ENCODE measurements around the gene TCEA2. TPM values are rescaled to one million over a fixed set of nuclear protein-coding genes. Genes with fewer than 3 reads are reported as not detected.
A peak's percentile ranks its signal among the peaks of the same experiment; 100 is the strongest.

The TCEA2 gene
- total and polyA plus RNA-seq, 2 of the 13 experiments (the other 11 are each of a cell fraction or from before 2014, with no cell fraction given): 28.1 to 33.7 TPM

GRCh38 chr20:64064145-64064698 lies 1.2 kb downstream of the TCEA2 start (continued):
- peak; percentile 70 for TF ChIP-seq TAF15 (IDR thresholded peaks at IDR 0.05; ENCODE audit: low read depth, low read length, poor library complexity, severe bottlenecking)
- TF ChIP-seq GTF3A (CRISPR knock-in tag; conservative IDR thresholded peaks at IDR 0.05): peak; percentile 95
- peak; percentile 64; the same call in 1 of the 2 replicates for TF ChIP-seq IRF1 (CRISPR knock-in tag; IDR thresholded peaks at IDR 0.05; ENCODE audit: low read depth)
- 0 out of 2 replicates have a peak, but pooled peaks have one; percentile 14 for TF ChIP-seq KMT2A (CRISPR knock-in tag; IDR thresholded peaks at IDR 0.05)
- no peak for TF ChIP-seq ZNF10 (CRISPR knock-in tag; IDR thresholded peaks at IDR 0.05; ENCODE audit: borderline replicate concordance, low read depth)
- TF ChIP-seq ATF5 (CRISPR knock-in tag; IDR thresholded peaks at IDR 0.05; ENCODE audit: low read depth): peak; percentile 75; the same call in 1 of the 2 replicates
- TF ChIP-seq ZZZ3 (CRISPR knock-in tag; IDR thresholded peaks at IDR 0.05; ENCODE audit: borderline replicate concordance): 0 out of 2 replicates have a peak, but pooled peaks have one; percentile 58
- TF ChIP-seq ZBTB38 (CRISPR knock-in tag; IDR thresholded peaks at IDR 0.05): peak; percentile 59
- TF ChIP-seq, protein P1, sequence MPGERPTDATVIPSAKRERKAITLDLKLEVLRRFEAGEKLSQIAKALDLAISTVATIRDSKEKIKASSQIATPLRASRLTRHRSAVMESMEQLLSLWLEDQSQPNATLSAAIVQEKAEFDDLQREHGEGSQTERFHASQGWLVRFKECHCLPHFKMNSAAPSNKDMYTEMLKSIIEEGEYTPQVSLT (CRISPR knock-in tag; IDR thresholded peaks at IDR 0.05; ENCODE audit: borderline replicate concordance, low read depth): 0 out of 2 replicates have a peak, but pooled peaks have one; percentile 40
- TF ChIP-seq ZNF547 (CRISPR knock-in tag; IDR thresholded peaks at IDR 0.05): no peak
- TF ChIP-seq EED (CRISPR knock-in tag; IDR thresholded peaks at IDR 0.05): peak; percentile 62; the same call in 1 of the 2 replicates
- TF ChIP-seq, protein P2, sequence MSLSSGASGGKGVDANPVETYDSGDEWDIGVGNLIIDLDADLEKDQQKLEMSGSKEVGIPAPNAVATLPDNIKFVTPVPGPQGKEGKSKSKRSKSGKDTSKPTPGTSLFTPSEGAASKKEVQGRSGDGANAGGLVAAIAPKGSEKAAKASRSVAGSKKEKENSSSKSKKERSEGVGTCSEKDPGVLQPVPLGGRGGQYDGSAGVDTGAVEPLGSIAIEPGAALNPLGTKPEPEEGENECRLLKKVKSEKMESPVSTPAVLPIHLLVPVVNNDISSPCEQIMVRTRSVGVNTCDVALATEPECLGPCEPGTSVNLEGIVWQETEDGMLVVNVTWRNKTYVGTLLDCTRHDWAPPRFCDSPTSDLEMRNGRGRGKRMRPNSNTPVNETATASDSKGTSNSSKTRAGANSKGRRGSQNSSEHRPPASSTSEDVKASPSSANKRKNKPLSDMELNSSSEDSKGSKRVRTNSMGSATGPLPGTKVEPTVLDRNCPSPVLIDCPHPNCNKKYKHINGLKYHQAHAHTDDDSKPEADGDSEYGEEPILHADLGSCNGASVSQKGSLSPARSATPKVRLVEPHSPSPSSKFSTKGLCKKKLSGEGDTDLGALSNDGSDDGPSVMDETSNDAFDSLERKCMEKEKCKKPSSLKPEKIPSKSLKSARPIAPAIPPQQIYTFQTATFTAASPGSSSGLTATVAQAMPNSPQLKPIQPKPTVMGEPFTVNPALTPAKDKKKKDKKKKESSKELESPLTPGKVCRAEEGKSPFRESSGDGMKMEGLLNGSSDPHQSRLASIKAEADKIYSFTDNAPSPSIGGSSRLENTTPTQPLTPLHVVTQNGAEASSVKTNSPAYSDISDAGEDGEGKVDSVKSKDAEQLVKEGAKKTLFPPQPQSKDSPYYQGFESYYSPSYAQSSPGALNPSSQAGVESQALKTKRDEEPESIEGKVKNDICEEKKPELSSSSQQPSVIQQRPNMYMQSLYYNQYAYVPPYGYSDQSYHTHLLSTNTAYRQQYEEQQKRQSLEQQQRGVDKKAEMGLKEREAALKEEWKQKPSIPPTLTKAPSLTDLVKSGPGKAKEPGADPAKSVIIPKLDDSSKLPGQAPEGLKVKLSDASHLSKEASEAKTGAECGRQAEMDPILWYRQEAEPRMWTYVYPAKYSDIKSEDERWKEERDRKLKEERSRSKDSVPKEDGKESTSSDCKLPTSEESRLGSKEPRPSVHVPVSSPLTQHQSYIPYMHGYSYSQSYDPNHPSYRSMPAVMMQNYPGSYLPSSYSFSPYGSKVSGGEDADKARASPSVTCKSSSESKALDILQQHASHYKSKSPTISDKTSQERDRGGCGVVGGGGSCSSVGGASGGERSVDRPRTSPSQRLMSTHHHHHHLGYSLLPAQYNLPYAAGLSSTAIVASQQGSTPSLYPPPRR (CRISPR knock-in tag; IDR thresholded peaks at IDR 0.05; ENCODE audit: borderline replicate concordance): peak; percentile 46; the same call in 1 of the 2 replicates
- peak; percentile 21; the same call in 1 of the 2 replicates for TF ChIP-seq NFE2 (CRISPR knock-in tag; IDR thresholded peaks at IDR 0.05)
- TF ChIP-seq GATAD2A (CRISPR knock-in tag; IDR thresholded peaks at IDR 0.05): no peak; the same call in 1 of the 2 replicates
- TF ChIP-seq, protein P3, sequence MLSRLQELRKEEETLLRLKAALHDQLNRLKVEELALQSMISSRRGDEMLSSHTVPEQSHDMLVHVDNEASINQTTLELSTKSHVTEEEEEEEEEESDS (CRISPR knock-in tag; IDR thresholded peaks at IDR 0.05; ENCODE audit: borderline replicate concordance): no peak; the same call in 1 of the 2 replicates
- no peak for TF ChIP-seq ZNF160 (CRISPR knock-in tag; IDR thresholded peaks at IDR 0.05)
- no peak for TF ChIP-seq ATAD3A (CRISPR knock-in tag; IDR thresholded peaks at IDR 0.05)
- TF ChIP-seq, protein P4, sequence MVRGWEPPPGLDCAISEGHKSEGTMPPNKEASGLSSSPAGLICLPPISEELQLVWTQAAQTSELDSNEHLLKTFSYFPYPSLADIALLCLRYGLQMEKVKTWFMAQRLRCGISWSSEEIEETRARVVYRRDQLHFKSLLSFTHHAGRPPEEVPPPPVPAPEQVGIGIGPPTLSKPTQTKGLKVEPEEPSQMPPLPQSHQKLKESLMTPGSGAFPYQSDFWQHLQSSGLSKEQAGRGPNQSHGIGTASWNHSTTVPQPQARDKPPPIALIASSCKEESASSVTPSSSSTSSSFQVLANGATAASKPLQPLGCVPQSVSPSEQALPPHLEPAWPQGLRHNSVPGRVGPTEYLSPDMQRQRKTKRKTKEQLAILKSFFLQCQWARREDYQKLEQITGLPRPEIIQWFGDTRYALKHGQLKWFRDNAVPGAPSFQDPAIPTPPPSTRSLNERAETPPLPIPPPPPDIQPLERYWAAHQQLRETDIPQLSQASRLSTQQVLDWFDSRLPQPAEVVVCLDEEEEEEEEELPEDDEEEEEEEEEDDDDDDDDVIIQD (CRISPR knock-in tag; IDR thresholded peaks at IDR 0.05; ENCODE audit: low read depth): peak; percentile 4; the same call in 1 of the 2 replicates
- TF ChIP-seq KLF12 (CRISPR knock-in tag; IDR thresholded peaks at IDR 0.05; ENCODE audit: borderline replicate concordance): peak; percentile 41; the same call in 1 of the 2 replicates
- no peak for TF ChIP-seq ZNF841 (CRISPR knock-in tag; IDR thresholded peaks at IDR 0.05; ENCODE audit: borderline replicate concordance)
- TF ChIP-seq AKAP8 (CRISPR knock-in tag; IDR thresholded peaks at IDR 0.05): peak; percentile 25; the same call in 1 of the 2 replicates
